AG10803 (cell line): ENCODE measurements around the gene CPXM2.

Source experiments
- DNase-seq: peaks from one replicate; pipeline ENCODE4 v3.0.0; 2010; ENCODE audit warnings: low read depth
- H3K4me3 ChIP-seq: 2 replicates; pipeline ENCODE4 v1.5.1; 2011; ENCODE audit warnings: mild to moderate bottlenecking, low read length, control low read depth
- CTCF ChIP-seq: conservative IDR thresholded peaks from 2 replicates; pipeline ENCODE4 v1.5.1; 2011; ENCODE audit warnings: mild to moderate bottlenecking, low read length, control low read depth, inconsistent platforms

CPXM2 gene

GRCh38 chr10:123906884-123907652 is 15.5 kb upstream of the CPXM2 start:
- no peak overlapping the region for H3K4me3 ChIP-seq
- TF ChIP-seq CTCF: no peak
- no peak for DNase-seq

GRCh38 chr10:123906296-123906695 is 14.7 kb upstream of the CPXM2 start:
- DNase-seq: no peak
- no peak overlapping the region for H3K4me3 ChIP-seq
- no peak for TF ChIP-seq CTCF

- no peak overlapping the region for H3K4me3 ChIP-seq
- DNase-seq: no peak
- no peak for TF ChIP-seq CTCF
These were observed 13.3 kb upstream of the CPXM2 start for GRCh38 chr10:123904834-123905409.

GRCh38 chr10:123903621-123904020 is 12.0 kb upstream of the CPXM2 start:
- H3K4me3 ChIP-seq: no peak overlapping the region
- TF ChIP-seq CTCF: no peak

GRCh38 chr10:123901621-123902020 is 10.0 kb upstream of the CPXM2 start:
- DNase-seq: no peak
- no peak overlapping the region for H3K4me3 ChIP-seq
- no peak for TF ChIP-seq CTCF

More at GRCh38 chr10:123903621-123904020, 12.0 kb upstream of the CPXM2 start:
- no peak for DNase-seq

GRCh38 chr10:123897146-123897545 is 5.5 kb upstream of the CPXM2 start:
- no peak for DNase-seq
- peak; percentile 22; the same call in 1 of the 2 replicates for TF ChIP-seq CTCF
- no peak overlapping the region for H3K4me3 ChIP-seq
